GM21528 (cell line): Measurements from ENCODE around the gene CD46.

ENCODE experiments used
- ATAC-seq: cut with Tn5 transposase; IDR thresholded peaks from one replicate; pipeline ENCODE4 v1.9.1; 2021; ENCODE audit warnings: mild to moderate bottlenecking, moderate library complexity; ENCODE audit not compliant: unreplicated experiment, low FRiP score

The CD46 gene

GRCh38 chr1:207841901-207842300 lies 90.0 kb downstream of the CD46 start:
- no peak for ATAC-seq

GRCh38 chr1:207842506-207842905 lies 90.7 kb downstream of the CD46 start:
- no peak for ATAC-seq

- no peak for ATAC-seq
Measured at GRCh38 chr1:207844371-207844770, 92.5 kb downstream of the CD46 start.
